Neural cell (in vitro differentiated cells): Measurements from ENCODE around the gene SCYGR6. TPM values are rescaled to one million over a fixed set of nuclear protein-coding genes. Genes with fewer than 3 reads are reported as not detected.

Experiments used
- H2AFZ ChIP-seq: fragments of 200-600, 300-800 bp; sonication (generic), shearing (Covaris generic); 2 replicates; pipeline ENCODE4 v1.6.0; 2014; ENCODE audit warnings: low read depth, mild to moderate bottlenecking, antibody characterized with exemption, low read length, moderate library complexity
- H3F3A ChIP-seq: fragments of 200-600 bp; shearing (Covaris generic); 2 replicates; pipeline ENCODE4 v1.6.1; 2016; ENCODE audit warnings: mild to moderate bottlenecking, moderate library complexity, mixed read lengths, antibody characterized with exemption, low read length; ENCODE audit not compliant: insufficient read depth, poor library complexity, severe bottlenecking
- H3K27ac ChIP-seq: fragments of 200-600, 300-800 bp; sonication (generic), shearing (Covaris generic); 2 replicates; pipeline ENCODE4 v1.5.1; 2014; ENCODE audit warnings: mild to moderate bottlenecking, low read length, moderate library complexity
- H3K27me3 ChIP-seq: fragments of 300-800, 200-600 bp; sonication (generic), shearing (Covaris generic); 2 replicates; pipeline ENCODE4 v1.6.0; 2014; ENCODE audit warnings: mild to moderate bottlenecking, low read depth, low read length, moderate library complexity; ENCODE audit not compliant: insufficient read depth
- H3K36me3 ChIP-seq: fragments of 300-800, 200-600 bp; sonication (generic), shearing (Covaris generic); 2 replicates; pipeline ENCODE4 v1.5.1; 2014; ENCODE audit warnings: mild to moderate bottlenecking, antibody characterized with exemption, low read length, moderate library complexity; ENCODE audit not compliant: insufficient read depth
- H3K4me2 ChIP-seq: fragments of 300-800, 200-600 bp; sonication (generic), shearing (Covaris generic); 2 replicates; pipeline ENCODE4 v1.6.0; 2014; ENCODE audit warnings: mild to moderate bottlenecking, low read length
- H3K4me3 ChIP-seq: fragments of 300-800, 200-600 bp; sonication (generic), shearing (Covaris generic); 2 replicates; pipeline ENCODE4 v1.5.1; 2014; ENCODE audit warnings: mild to moderate bottlenecking, low read length, moderate library complexity
- H3K79me2 ChIP-seq: fragments of 200-600 bp; shearing (Covaris generic); replicated peaks from 2 replicates; pipeline ENCODE4 v1.6.0; 2014; ENCODE audit warnings: mild to moderate bottlenecking, low read length, moderate library complexity; ENCODE audit not compliant: insufficient read depth
- H3K9ac ChIP-seq: fragments of 300-800, 200-600 bp; sonication (generic), shearing (Covaris generic); 2 replicates; pipeline ENCODE4 v1.6.1; 2016; ENCODE audit warnings: mild to moderate bottlenecking, low read length, mixed read lengths
- H3K9me2 ChIP-seq: fragments of 200-600 bp; shearing (Covaris generic); 2 replicates; pipeline ENCODE4 v1.6.1; 2016; ENCODE audit warnings: mild to moderate bottlenecking, low read length, mixed read lengths; ENCODE audit not compliant: insufficient read depth
- H3K9me3 ChIP-seq: fragments of 200-600, 300-800 bp; sonication (generic), shearing (Covaris generic); 2 replicates; pipeline ENCODE4 v1.6.1; 2016; ENCODE audit warnings: mild to moderate bottlenecking, mixed run types, low read length, moderate library complexity, mixed read lengths
- H4K20me1 ChIP-seq: fragments of 200-600 bp; shearing (Covaris generic); 2 replicates; pipeline ENCODE4 v1.6.1; 2016; ENCODE audit warnings: mild to moderate bottlenecking, mixed run types; ENCODE audit not compliant: insufficient read depth
- EP300 ChIP-seq: fragments of 450-650 bp; conservative IDR thresholded peaks from 2 replicates; pipeline ENCODE4 v1.6.1; 2014; ENCODE audit warnings: antibody characterized with exemption, mild to moderate bottlenecking, moderate library complexity; ENCODE audit not compliant: poor library complexity, severe bottlenecking
- EZH2 ChIP-seq: fragments of 200-600, 300-800 bp; shearing (Covaris generic), sonication (generic); IDR thresholded peaks from 2 replicates; pipeline ENCODE4 v1.6.1; 2014; ENCODE audit warnings: antibody characterized with exemption, low read length, borderline replicate concordance, mild to moderate bottlenecking; ENCODE audit not compliant: insufficient read depth, poor library complexity, severe bottlenecking
- MXI1 ChIP-seq: fragments of 450-650 bp; conservative IDR thresholded peaks from 2 replicates; pipeline ENCODE4 v1.6.1; 2014; ENCODE audit warnings: antibody characterized with exemption, mild to moderate bottlenecking; ENCODE audit not compliant: poor library complexity, severe bottlenecking
- POLR2AphosphoS5 ChIP-seq: IDR thresholded peaks from 2 replicates; pipeline ENCODE4 v1.6.1; 2012
- RAD21 ChIP-seq: fragments of 450-650 bp; conservative IDR thresholded peaks from 2 replicates; pipeline ENCODE4 v1.6.1; 2014; ENCODE audit warnings: antibody characterized with exemption, mild to moderate bottlenecking, moderate library complexity
- SMC3 ChIP-seq: fragments of 450-650 bp; conservative IDR thresholded peaks from 2 replicates; pipeline ENCODE4 v1.6.1; 2014; ENCODE audit warnings: antibody characterized with exemption, mild to moderate bottlenecking, moderate library complexity; ENCODE audit not compliant: poor library complexity
- TAF1 ChIP-seq: IDR thresholded peaks from 2 replicates; pipeline ENCODE4 v1.6.1; 2012; ENCODE audit warnings: low read depth
- polyA plus RNA-seq: library from polyadenylated mRNA; depleted of rRNA; stranded (reverse); fragments of >200 nt; gene quantifications from 2 replicates; pipeline ENCODE4 v1.2.3, GENCODE V29; 2014
- TF ChIP-seq, protein P1 (sequence below): IDR thresholded peaks from 2 replicates; pipeline ENCODE4 v1.6.1; 2012; ENCODE audit warnings: borderline replicate concordance
- TF ChIP-seq, protein P2 (sequence below): fragments of 450-650 bp; IDR thresholded peaks from 2 replicates; pipeline ENCODE4 v1.5.1; 2014; ENCODE audit warnings: antibody characterized with exemption, mild to moderate bottlenecking, moderate library complexity; ENCODE audit not compliant: poor library complexity, severe bottlenecking

Gene SCYGR6
- polyA plus RNA-seq, 1 donor from 2014 or later: not detected

DNA sequence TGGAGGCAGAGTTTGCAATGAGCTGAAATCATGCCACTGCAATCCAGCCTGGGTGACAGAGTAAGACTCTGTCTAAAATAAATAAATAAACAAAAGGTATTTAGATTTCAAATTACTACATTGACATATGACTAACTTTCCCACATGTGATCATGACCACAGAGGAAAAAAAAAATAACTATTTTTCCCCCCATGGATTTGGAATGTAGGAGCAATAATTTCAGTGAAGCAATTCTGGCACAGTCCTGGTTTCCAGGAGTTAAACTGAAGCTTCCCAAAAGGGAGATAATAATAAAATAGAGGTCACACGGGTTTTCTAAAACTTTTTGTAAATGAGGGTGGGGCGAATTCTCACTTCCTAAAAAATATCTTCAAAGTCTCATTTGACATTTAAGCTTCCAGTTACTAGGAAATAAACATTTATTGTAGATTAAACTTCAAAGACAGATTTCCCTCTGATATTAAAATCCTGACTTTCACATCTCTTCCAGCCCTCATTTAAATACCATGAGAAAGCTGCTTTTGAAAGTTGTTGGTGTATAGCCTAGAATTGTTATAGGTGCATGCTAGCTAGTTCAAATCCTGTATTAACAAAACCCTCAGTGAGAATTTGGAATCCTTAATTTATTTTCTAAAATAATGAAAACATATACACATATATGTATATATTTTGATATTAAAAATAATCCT lies 27.4 kb downstream of the SCYGR6 start:
- Histone ChIP-seq H3K9me2 (no peaks in the 10 kb centered on the region), H3K27ac (no peak overlapping the region), H2AFZ (no peak overlapping the region), H3K27me3 (no peaks in the 10 kb centered on the region), H3F3A (no peaks in the 10 kb centered on the region), H3K4me2 (no peak overlapping the region), H3K79me2 (no peaks in the 10 kb centered on the region), H3K9ac (no peak overlapping the region), H3K36me3 (no peaks in the 10 kb centered on the region), H3K4me3 (no peak overlapping the region), H3K9me3 (no peaks in the 10 kb centered on the region), H4K20me1 (no peaks in the 10 kb centered on the region)
- TF ChIP-seq, protein P1, sequence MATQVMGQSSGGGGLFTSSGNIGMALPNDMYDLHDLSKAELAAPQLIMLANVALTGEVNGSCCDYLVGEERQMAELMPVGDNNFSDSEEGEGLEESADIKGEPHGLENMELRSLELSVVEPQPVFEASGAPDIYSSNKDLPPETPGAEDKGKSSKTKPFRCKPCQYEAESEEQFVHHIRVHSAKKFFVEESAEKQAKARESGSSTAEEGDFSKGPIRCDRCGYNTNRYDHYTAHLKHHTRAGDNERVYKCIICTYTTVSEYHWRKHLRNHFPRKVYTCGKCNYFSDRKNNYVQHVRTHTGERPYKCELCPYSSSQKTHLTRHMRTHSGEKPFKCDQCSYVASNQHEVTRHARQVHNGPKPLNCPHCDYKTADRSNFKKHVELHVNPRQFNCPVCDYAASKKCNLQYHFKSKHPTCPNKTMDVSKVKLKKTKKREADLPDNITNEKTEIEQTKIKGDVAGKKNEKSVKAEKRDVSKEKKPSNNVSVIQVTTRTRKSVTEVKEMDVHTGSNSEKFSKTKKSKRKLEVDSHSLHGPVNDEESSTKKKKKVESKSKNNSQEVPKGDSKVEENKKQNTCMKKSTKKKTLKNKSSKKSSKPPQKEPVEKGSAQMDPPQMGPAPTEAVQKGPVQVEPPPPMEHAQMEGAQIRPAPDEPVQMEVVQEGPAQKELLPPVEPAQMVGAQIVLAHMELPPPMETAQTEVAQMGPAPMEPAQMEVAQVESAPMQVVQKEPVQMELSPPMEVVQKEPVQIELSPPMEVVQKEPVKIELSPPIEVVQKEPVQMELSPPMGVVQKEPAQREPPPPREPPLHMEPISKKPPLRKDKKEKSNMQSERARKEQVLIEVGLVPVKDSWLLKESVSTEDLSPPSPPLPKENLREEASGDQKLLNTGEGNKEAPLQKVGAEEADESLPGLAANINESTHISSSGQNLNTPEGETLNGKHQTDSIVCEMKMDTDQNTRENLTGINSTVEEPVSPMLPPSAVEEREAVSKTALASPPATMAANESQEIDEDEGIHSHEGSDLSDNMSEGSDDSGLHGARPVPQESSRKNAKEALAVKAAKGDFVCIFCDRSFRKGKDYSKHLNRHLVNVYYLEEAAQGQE: no peak
- no peak for TF ChIP-seq TAF1

DNA sequence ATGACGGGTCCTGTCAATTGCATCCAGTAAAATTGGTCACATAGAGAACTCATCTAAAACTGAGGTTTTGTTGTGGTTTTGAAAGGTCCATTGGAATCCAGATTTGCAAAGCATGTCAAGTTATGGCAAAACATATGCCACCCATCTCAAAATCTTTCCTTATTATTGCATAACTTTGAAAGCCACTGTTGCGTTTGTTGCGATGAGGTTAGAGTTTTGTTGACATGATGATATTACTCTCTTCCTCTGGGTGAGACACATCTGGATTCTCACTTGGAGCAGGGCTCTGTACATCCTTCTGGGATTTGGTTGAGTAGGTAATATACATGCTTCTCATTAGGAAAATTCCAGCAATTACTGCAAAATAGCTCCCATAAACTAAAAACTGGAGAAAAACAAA lies 37.4 kb downstream of the SCYGR6 start:
- Histone ChIP-seq H3K79me2 (no peaks in the 10 kb centered on the region), H3K36me3 (no peaks in the 10 kb centered on the region), H3K4me3 (no peak overlapping the region), H3K9ac (no peak overlapping the region), H3K27me3 (no peaks in the 10 kb centered on the region), H3K27ac (no peak overlapping the region), H2AFZ (no peak overlapping the region), H3K9me2 (no peaks in the 10 kb centered on the region), H4K20me1 (no peaks in the 10 kb centered on the region), H3K9me3 (no peaks in the 10 kb centered on the region), H3F3A (no peaks in the 10 kb centered on the region), H3K4me2 (no peak overlapping the region)
- TF ChIP-seq MXI1 (no peak), EP300 (no peak), RAD21 (no peak), POLR2AphosphoS5 (no peak), TAF1 (no peak), EZH2 (no peak), SMC3 (no peak)
- TF ChIP-seq, protein P2, sequence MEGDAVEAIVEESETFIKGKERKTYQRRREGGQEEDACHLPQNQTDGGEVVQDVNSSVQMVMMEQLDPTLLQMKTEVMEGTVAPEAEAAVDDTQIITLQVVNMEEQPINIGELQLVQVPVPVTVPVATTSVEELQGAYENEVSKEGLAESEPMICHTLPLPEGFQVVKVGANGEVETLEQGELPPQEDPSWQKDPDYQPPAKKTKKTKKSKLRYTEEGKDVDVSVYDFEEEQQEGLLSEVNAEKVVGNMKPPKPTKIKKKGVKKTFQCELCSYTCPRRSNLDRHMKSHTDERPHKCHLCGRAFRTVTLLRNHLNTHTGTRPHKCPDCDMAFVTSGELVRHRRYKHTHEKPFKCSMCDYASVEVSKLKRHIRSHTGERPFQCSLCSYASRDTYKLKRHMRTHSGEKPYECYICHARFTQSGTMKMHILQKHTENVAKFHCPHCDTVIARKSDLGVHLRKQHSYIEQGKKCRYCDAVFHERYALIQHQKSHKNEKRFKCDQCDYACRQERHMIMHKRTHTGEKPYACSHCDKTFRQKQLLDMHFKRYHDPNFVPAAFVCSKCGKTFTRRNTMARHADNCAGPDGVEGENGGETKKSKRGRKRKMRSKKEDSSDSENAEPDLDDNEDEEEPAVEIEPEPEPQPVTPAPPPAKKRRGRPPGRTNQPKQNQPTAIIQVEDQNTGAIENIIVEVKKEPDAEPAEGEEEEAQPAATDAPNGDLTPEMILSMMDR: no peak
- TF ChIP-seq, protein P1: no peak
